Keratinocyte (primary cell): Measurements from ENCODE around the gene CELSR1. TPM values are rescaled to one million over a fixed set of nuclear protein-coding genes. Genes with fewer than 3 reads are reported as not detected.
A peak's percentile ranks its signal among the peaks of the same experiment; 100 is the strongest.

ENCODE experiments used
- DNase-seq: peaks from one replicate; pipeline ENCODE4 v3.0.0-alpha.2; 2011; ENCODE audit warnings: low read depth, missing footprints, low spot score
- FAIRE-seq: peaks from 2 replicates; lab custom pipeline; 2011; peaks lifted over from hg19 to GRCh38; lab: Jason Lieb, UNC
- H2AFZ ChIP-seq: 2 replicates; pipeline ENCODE4 v1.6.0; 2012; ENCODE audit warnings: low read length, control low read depth, inconsistent platforms; ENCODE audit not compliant: control insufficient read depth
- H3K27ac ChIP-seq: 2 replicates; pipeline ENCODE4 v1.5.1; 2011; ENCODE audit warnings: low read length; ENCODE audit not compliant: control insufficient read depth, insufficient read depth
- H3K27me3 ChIP-seq: 3 replicates; pipeline ENCODE4 v1.6.0; 2011; ENCODE audit warnings: low read length; ENCODE audit not compliant: control insufficient read depth, insufficient read depth; ENCODE audit errors: extremely low read depth
- H3K36me3 ChIP-seq, 2 experiments: 2 replicates in 1 of 2; 3 replicates in 1 of 2; pipeline ENCODE4 v1.5.1; 2011; ENCODE audit warnings: low read length in 2 of 2, mild to moderate bottlenecking in 1 of 2; ENCODE audit not compliant: control insufficient read depth in 2 of 2, insufficient read depth in 2 of 2; ENCODE audit errors: extremely low read depth in 1 of 2
- H3K4me1 ChIP-seq: 3 replicates; pipeline ENCODE4 v1.5.1; 2011; ENCODE audit warnings: low read length; ENCODE audit not compliant: control insufficient read depth, insufficient read depth; ENCODE audit errors: extremely low read depth
- H3K4me2 ChIP-seq: 3 replicates; pipeline ENCODE4 v1.6.0; 2011; ENCODE audit warnings: low read depth, low read length; ENCODE audit not compliant: control insufficient read depth, insufficient read depth; ENCODE audit errors: extremely low read depth
- H3K4me3 ChIP-seq, 3 experiments: fragments of 200-600 bp in 1 of 3; sonication (generic) in 1 of 3; 2 replicates in 2 of 3; 3 replicates in 1 of 3; pipeline ENCODE4 v1.5.1; 2011 to 2016; ENCODE audit warnings: low read length in 3 of 3, mild to moderate bottlenecking in 3 of 3, control low read depth in 2 of 3, inconsistent platforms in 1 of 3, low read depth in 1 of 3, mixed read lengths in 1 of 3, mixed run types in 1 of 3, moderate library complexity in 1 of 3; ENCODE audit not compliant: control insufficient read depth in 2 of 3, insufficient read depth in 2 of 3; ENCODE audit errors: extremely low read depth in 1 of 3
- H3K79me2 ChIP-seq: 2 replicates; pipeline ENCODE4 v1.6.0; 2012; ENCODE audit warnings: low read length; ENCODE audit not compliant: control insufficient read depth, insufficient read depth
- H3K9ac ChIP-seq: 3 replicates; pipeline ENCODE4 v1.6.0; 2011; ENCODE audit warnings: low read length; ENCODE audit not compliant: control insufficient read depth, insufficient read depth; ENCODE audit errors: extremely low read depth
- H3K9me1 ChIP-seq: 3 replicates; pipeline ENCODE4 v1.6.0; 2011; ENCODE audit warnings: low read length; ENCODE audit not compliant: control insufficient read depth, insufficient read depth; ENCODE audit errors: extremely low read depth
- H3K9me3 ChIP-seq: 2 replicates; pipeline ENCODE4 v1.5.1; 2012; ENCODE audit warnings: low read depth, low read length; ENCODE audit not compliant: control insufficient read depth
- H4K20me1 ChIP-seq: 3 replicates; pipeline ENCODE4 v1.6.0; 2011; ENCODE audit warnings: low read length; ENCODE audit not compliant: control insufficient read depth, insufficient read depth; ENCODE audit errors: extremely low read depth
- CTCF ChIP-seq, 3 experiments: IDR thresholded peaks in 1 of 3; conservative IDR thresholded peaks in 1 of 3; optimal IDR thresholded peaks in 1 of 3; 2 replicates in 2 of 3; 3 replicates in 1 of 3; pipeline versions ENCODE3 to v1.5.1; 2011; ENCODE audit warnings: low read length in 3 of 3, mild to moderate bottlenecking in 3 of 3, moderate library complexity in 2 of 3, control low read depth in 1 of 3, inconsistent platforms in 1 of 3; ENCODE audit not compliant: insufficient read depth in 2 of 3; ENCODE audit errors: extremely low read depth in 1 of 3
- EZH2 ChIP-seq: IDR thresholded peaks from one replicate; pipeline ENCODE4 v1.6.1; 2012; ENCODE audit warnings: inconsistent platforms, mild to moderate bottlenecking, low read length, moderate library complexity
- dilution Hi-C: fragments of 300-500 bp; cut with MboI; formaldehyde crosslinking; loops from one replicate; pipeline ENCODE4 v1.7.0; 2020; ENCODE audit warnings: low sequenced_read_pairs; ENCODE audit not compliant: extremely low pct_ligation_motif_present
- polyA plus RNA-seq, 5 experiments: library from polyadenylated mRNA; depleted of rRNA in 3 of 5; stranded (reverse) in 3 of 5; stranded (forward) in 1 of 5; unstranded in 1 of 5; fragments of >200 nt; gene quantifications; 1 replicate in 1 of 5; 2 replicates in 3 of 5; 3 replicates in 1 of 5; pipeline versions ENCODE4 v1.2.1 to v1.2.3, GENCODE V29; 2011 to 2012; ENCODE audit warnings: missing spikeins in 2 of 5, low read depth in 1 of 5, low replicate concordance in 1 of 5

The CELSR1 gene
- polyA plus RNA-seq, 1 donor (not counting 4 experiments of a cell fraction or from before 2014, with no cell fraction given) = 16.1 TPM

- peak overlapping the region in 1 of 3 experiments; percentile 23 for H3K4me3 ChIP-seq
- peaks cover 6 to 26% of the 10 kb centered on the region in 2 experiments for H3K36me3 ChIP-seq
- peaks cover 18% of the 10 kb centered on the region for H3K4me1 ChIP-seq
- peak overlapping the region; percentile 55 for H3K4me2 ChIP-seq
- dilution Hi-C loops = no loop called here
- peak overlapping the region; percentile 54 for H3K9ac ChIP-seq
- FAIRE-seq (peak; percentile 29), DNase-seq (no peak)
- peak overlapping the region; percentile 69 for H2AFZ ChIP-seq
- no peak for TF ChIP-seq EZH2
- TF ChIP-seq CTCF (optimal IDR thresholded peaks at IDR 0.05 in 1 of 3, IDR thresholded peaks at IDR 0.05 in 1 of 3, conservative IDR thresholded peaks at IDR 0.05 in 1 of 3; ENCODE audit: extremely low read depth in 1 of 3, insufficient read depth in 2 of 3, low read length in 3 of 3) = peak; percentile 13 to 63 (median 39)
- H3K9me1 ChIP-seq = no peaks in the 10 kb centered on the region
- H4K20me1 ChIP-seq = no peaks in the 10 kb centered on the region
- H3K27me3 ChIP-seq = no peaks in the 10 kb centered on the region
- no peak overlapping the region for H3K27ac ChIP-seq
- H3K9me3 ChIP-seq = no peaks in the 10 kb centered on the region
- no peaks in the 10 kb centered on the region for H3K79me2 ChIP-seq
Measured at GRCh38 chr22:46390652-46391301, 146.6 kb downstream of the CELSR1 start.

GRCh38 chr22:46390105-46390651 lies 147.2 kb downstream of the CELSR1 start:
- no peak for DNase-seq
- dilution Hi-C loops = no loop called here
- TF ChIP-seq CTCF (optimal IDR thresholded peaks at IDR 0.05 in 1 of 3, IDR thresholded peaks at IDR 0.05 in 1 of 3, conservative IDR thresholded peaks at IDR 0.05 in 1 of 3; ENCODE audit: extremely low read depth in 1 of 3, insufficient read depth in 2 of 3, low read length in 3 of 3) (no peak), EZH2 (no peak)
- Histone ChIP-seq H3K36me3 (peaks cover 6 to 26% of the 10 kb centered on the region in 2 experiments), H3K9ac (no peak overlapping the region), H3K4me3 (no peak overlapping the region), H2AFZ (no peak overlapping the region), H3K9me1 (no peaks in the 10 kb centered on the region), H3K27ac (no peak overlapping the region), H4K20me1 (no peaks in the 10 kb centered on the region), H3K4me2 (peak overlapping the region; percentile 55), H3K9me3 (no peaks in the 10 kb centered on the region), H3K4me1 (peaks cover 18% of the 10 kb centered on the region), H3K27me3 (no peaks in the 10 kb centered on the region), H3K79me2 (no peaks in the 10 kb centered on the region)
- FAIRE-seq = no peak
